Upper lobe of left lung (tissue), 6 donors: Measurements from ENCODE around the gene PDE4D. TPM values are rescaled to one million over a fixed set of nuclear protein-coding genes. Genes with fewer than 3 reads are reported as not detected.
"Not testable (repeated sequence)": the region's sequence is repeated elsewhere in the genome, so short reads cannot be mapped to it uniquely, and the experiment has no call there.

Experiments used
- ATAC-seq, 2 donors: fragments of 200-7000 bp; cut with Tn5 transposase; one replicate each; pipeline ENCODE4 v1.9.1; 2022; ENCODE audit warnings: mild to moderate bottlenecking in 2 of 2, moderate library complexity in 2 of 2; ENCODE audit not compliant: low FRiP score in 2 of 2
- DNase-seq, 2 donors: peaks; one replicate each; pipeline ENCODE4 v3.0.0-alpha.2; 2019 to 2020
- H3K27ac ChIP-seq, 4 donors: fragments of 200-600 bp; sonication (generic); one replicate each; pipeline ENCODE4 v1.5.1; 2016 to 2019
- H3K27me3 ChIP-seq, 4 donors: fragments of 200-600 bp; sonication (generic); one replicate each; pipeline ENCODE4 v1.5.1; 2017 to 2019
- H3K36me3 ChIP-seq, 4 donors: fragments of 200-600 bp; sonication (generic); one replicate each; pipeline ENCODE4 v1.5.1; 2016 to 2019
- H3K4me1 ChIP-seq, 4 donors: fragments of 200-600 bp; sonication (generic); one replicate each; pipeline ENCODE4 v1.5.1; 2018 to 2019
- H3K4me3 ChIP-seq, 4 donors: fragments of 200-600 bp; sonication (generic); one replicate each; pipeline ENCODE4 v1.5.1; 2017 to 2019; ENCODE audit warnings: mild to moderate bottlenecking in 2 of 4, moderate library complexity in 1 of 4
- H3K9me3 ChIP-seq, 4 donors: fragments of 200-600 bp; sonication (generic); one replicate each; pipeline ENCODE4 v1.5.1; 2018 to 2019
- EP300 ChIP-seq, 4 donors: sonication (generic); formaldehyde crosslinking; IDR thresholded peaks; one replicate each; pipeline ENCODE4 v1.5.1; 2017; ENCODE audit warnings: antibody characterized with exemption in 4 of 4, control low read depth in 2 of 4
- POLR2A ChIP-seq, 4 donors: fragments of 450-650 bp; IDR thresholded peaks; one replicate each; pipeline ENCODE4 v1.5.1; 2016 to 2017; ENCODE audit warnings: antibody characterized with exemption in 4 of 4, mild to moderate bottlenecking in 2 of 4
- POLR2AphosphoS5 ChIP-seq, 2 donors: sonication (generic); formaldehyde crosslinking; IDR thresholded peaks; one replicate each; pipeline ENCODE4 v1.5.1; 2017; ENCODE audit warnings: antibody characterized with exemption in 2 of 2
- WGBS, 2 donors: methylation state at CpG; one replicate each; pipeline ENCODE4 v1.1.5; 2017 to 2018; 5-methylcytosine and 5-hydroxymethylcytosine counted together
- total RNA-seq, 6 donors: library from RNA; depleted of rRNA in 4 of 6; stranded (reverse); fragments of >200 nt in 4 of 6; gene quantifications; one replicate each; pipeline versions ENCODE4 v1.1.0 to v1.2.1, GENCODE V29; 2016 to 2021
- TF ChIP-seq, protein P1 (sequence below), 6 experiments: fragments of 450-650 bp in 4 of 6; fragments of 200-600 bp in 2 of 6; sonication (generic) in 2 of 6; IDR thresholded peaks; one replicate each; pipeline ENCODE4 v1.5.1; 2016 to 2019; ENCODE audit warnings: antibody characterized with exemption in 6 of 6
- donor health status: DM: no; HTN: no; CAD: no; lungs with moderate emphysema.
- donor health status: DM: no; HTN: yes; CAD: no; lungs with severe emphysema.

Gene PDE4D
- total RNA-seq, 6 donors from 2014 or later = 50.4 to 188 (median 84.0) TPM

DNA sequence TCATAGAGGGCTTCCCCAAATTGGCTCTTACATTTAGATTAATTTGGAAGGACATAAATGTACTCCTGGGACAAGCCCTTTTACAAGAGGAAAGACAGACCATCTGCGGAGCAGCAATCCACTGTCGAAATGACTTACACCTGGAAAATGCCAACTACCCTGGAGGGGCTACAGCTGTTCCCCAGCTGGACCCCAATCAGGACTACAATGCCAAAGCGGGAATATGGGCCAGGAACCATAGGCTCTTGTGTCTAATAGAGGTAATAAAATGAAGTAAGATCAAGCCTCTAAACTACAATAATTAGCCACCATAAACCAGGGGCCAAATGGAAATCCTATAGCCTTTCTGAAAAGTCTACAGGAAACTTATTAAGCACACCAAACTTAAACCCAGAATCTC is 581.3 kb downstream of the PDE4D start:
- 93 to 95% methylated on average over 3 of the region's 3 CpGs for WGBS, 2 donors
- Histone ChIP-seq H3K27me3 (no peaks in the 10 kb centered on the region), H3K4me1 (no peaks in the 10 kb centered on the region), H3K36me3 (no peaks in the 10 kb centered on the region), H3K4me3 (no peak overlapping the region), H3K27ac (no peak overlapping the region), H3K9me3 (no peaks in the 10 kb centered on the region)
- ATAC-seq (no peak), DNase-seq (no peak)
- TF ChIP-seq, protein P1, sequence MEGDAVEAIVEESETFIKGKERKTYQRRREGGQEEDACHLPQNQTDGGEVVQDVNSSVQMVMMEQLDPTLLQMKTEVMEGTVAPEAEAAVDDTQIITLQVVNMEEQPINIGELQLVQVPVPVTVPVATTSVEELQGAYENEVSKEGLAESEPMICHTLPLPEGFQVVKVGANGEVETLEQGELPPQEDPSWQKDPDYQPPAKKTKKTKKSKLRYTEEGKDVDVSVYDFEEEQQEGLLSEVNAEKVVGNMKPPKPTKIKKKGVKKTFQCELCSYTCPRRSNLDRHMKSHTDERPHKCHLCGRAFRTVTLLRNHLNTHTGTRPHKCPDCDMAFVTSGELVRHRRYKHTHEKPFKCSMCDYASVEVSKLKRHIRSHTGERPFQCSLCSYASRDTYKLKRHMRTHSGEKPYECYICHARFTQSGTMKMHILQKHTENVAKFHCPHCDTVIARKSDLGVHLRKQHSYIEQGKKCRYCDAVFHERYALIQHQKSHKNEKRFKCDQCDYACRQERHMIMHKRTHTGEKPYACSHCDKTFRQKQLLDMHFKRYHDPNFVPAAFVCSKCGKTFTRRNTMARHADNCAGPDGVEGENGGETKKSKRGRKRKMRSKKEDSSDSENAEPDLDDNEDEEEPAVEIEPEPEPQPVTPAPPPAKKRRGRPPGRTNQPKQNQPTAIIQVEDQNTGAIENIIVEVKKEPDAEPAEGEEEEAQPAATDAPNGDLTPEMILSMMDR (IDR thresholded peaks at IDR 0.05) = no peak
- no peak for TF ChIP-seq POLR2A (IDR thresholded peaks at IDR 0.05)
- no peak for TF ChIP-seq EP300 (IDR thresholded peaks at IDR 0.05)

DNA sequence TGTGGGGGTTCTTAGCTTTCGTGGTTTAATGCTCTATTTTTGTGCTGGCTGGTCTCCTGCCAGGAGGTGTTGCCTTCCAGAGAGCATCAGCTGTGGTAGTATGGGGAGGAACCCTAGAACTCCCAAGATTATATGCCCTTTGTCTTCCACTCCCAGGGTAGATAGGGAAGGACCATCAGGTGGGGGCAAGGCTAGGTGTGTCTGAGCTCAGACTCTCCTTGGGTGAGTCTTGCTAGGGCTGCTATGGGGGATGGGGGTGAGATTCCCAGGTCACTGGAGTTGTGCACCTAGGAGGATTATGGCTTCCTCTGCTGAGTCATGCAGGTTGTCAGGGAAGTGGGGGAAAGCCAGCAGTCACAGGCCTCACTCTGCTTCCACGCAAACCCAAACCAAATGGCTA is 584.8 kb downstream of the PDE4D start:
- ATAC-seq, H3K36me3 ChIP-seq, H3K4me3 ChIP-seq, DNase-seq, H3K27ac ChIP-seq, H3K4me1 ChIP-seq, H3K9me3 ChIP-seq, H3K27me3 ChIP-seq: not testable (repeated sequence)
- WGBS, 2 donors = 78% methylated on average over 2 of the region's 2 CpGs; no CpG with 5 or more reads in 1 of the 2 donors

- WGBS, 2 donors = 63 to 77% methylated on average over 3 of the region's 3 CpGs
- H3K4me1 ChIP-seq, H3K27ac ChIP-seq, H3K36me3 ChIP-seq, H3K4me3 ChIP-seq, DNase-seq, H3K27me3 ChIP-seq, H3K9me3 ChIP-seq, ATAC-seq: not testable (repeated sequence)
These were observed 590.2 kb downstream of the PDE4D start for GRCh38 chr5:59303289-59303716.

GRCh38 chr5:59302509-59302908 is 591.0 kb downstream of the PDE4D start:
- ATAC-seq, DNase-seq, H3K36me3 ChIP-seq, H3K27ac ChIP-seq, H3K4me1 ChIP-seq, H3K9me3 ChIP-seq, H3K27me3 ChIP-seq, H3K4me3 ChIP-seq: not testable (repeated sequence)
- WGBS, 2 donors = 89 to 91% methylated on average over 1 of the region's 1 CpG

GRCh38 chr5:59301727-59302126 is 591.8 kb downstream of the PDE4D start:
- no peak for ATAC-seq
- peaks cover 0 to 4% (median under 1%) of the 10 kb centered on the region in 4 donors for H3K4me1 ChIP-seq
- no peak overlapping the region for H3K27ac ChIP-seq
- no peaks in the 10 kb centered on the region for H3K36me3 ChIP-seq
- WGBS, 2 donors = 64 to 85% methylated on average over 4 of the region's 4 CpGs
- no peak for DNase-seq
- H3K4me3 ChIP-seq = no peak overlapping the region
- TF ChIP-seq, protein P1 (IDR thresholded peaks at IDR 0.05) = no peak
- TF ChIP-seq POLR2AphosphoS5 (IDR thresholded peaks at IDR 0.05) = no peak
- TF ChIP-seq EP300 (IDR thresholded peaks at IDR 0.05) = no peak
- no peak for TF ChIP-seq POLR2A (IDR thresholded peaks at IDR 0.05)
- no peaks in the 10 kb centered on the region for H3K27me3 ChIP-seq
- H3K9me3 ChIP-seq = no peaks in the 10 kb centered on the region

DNA sequence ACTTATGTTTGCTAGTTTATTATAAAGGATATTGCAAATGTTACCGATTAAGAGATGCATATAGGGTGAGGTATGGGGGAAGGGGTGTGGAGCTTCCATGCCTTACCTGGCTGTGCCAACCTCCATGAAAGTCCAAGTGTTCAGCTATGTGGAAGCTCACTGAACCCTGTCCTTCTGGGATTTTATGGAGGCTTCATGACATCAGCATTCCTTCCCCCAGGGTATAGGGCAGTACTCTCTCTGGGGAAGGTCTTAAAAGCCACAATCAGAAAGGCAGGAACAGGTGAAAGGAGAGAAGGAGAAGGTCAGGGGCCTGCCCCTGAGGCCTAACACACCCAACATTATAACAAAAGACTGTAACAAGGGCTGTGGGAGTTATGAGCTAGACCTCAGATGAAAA is 592.6 kb downstream of the PDE4D start:
- Histone ChIP-seq H3K4me1 (peaks cover 0 to 4% (median 2%) of the 10 kb centered on the region in 4 donors), H3K4me3 (no peak overlapping the region), H3K9me3 (no peaks in the 10 kb centered on the region), H3K36me3 (no peaks in the 10 kb centered on the region), H3K27ac (no peak overlapping the region), H3K27me3 (no peaks in the 10 kb centered on the region)
- TF ChIP-seq POLR2AphosphoS5 (IDR thresholded peaks at IDR 0.05) (no peak), POLR2A (IDR thresholded peaks at IDR 0.05) (no peak), EP300 (IDR thresholded peaks at IDR 0.05) (no peak)
- TF ChIP-seq, protein P1 (IDR thresholded peaks at IDR 0.05) = no peak
- WGBS, 2 donors = 86 to 100% methylated on average over 1 of the region's 1 CpG
- ATAC-seq (no peak), DNase-seq (no peak)
